Thymus (tissue), 11 donors: Measurements from ENCODE around the gene CGAS. TPM values are rescaled to one million over a fixed set of nuclear protein-coding genes. Genes with fewer than 3 reads are reported as not detected.
"Not testable (repeated sequence)": the region's sequence is repeated elsewhere in the genome, so short reads cannot be mapped to it uniquely, and the experiment has no call there.

Experiments
- DNase-seq, 9 donors: peaks; one replicate each; pipeline ENCODE4 v3.0.0-alpha.2; 2013; ENCODE audit warnings: low spot score in 9 of 9, low read depth in 6 of 9, missing footprints in 1 of 9
- H3K27ac ChIP-seq, 2 donors: one replicate each; pipeline ENCODE4 v1.5.1; 2013; ENCODE audit warnings: control low read depth in 1 of 2, low read depth in 1 of 2, low read length in 1 of 2, mild to moderate bottlenecking in 1 of 2, moderate library complexity in 1 of 2
- H3K27me3 ChIP-seq, 2 donors: one replicate each; pipeline ENCODE4 v1.5.1; 2013; ENCODE audit warnings: low read length in 1 of 2; ENCODE audit not compliant: control insufficient read depth in 2 of 2, insufficient read depth in 1 of 2
- H3K36me3 ChIP-seq, 2 donors: one replicate each; pipeline ENCODE4 v1.5.1; 2013; ENCODE audit warnings: low read length in 1 of 2, mild to moderate bottlenecking in 1 of 2, moderate library complexity in 1 of 2; ENCODE audit not compliant: control insufficient read depth in 2 of 2, insufficient read depth in 2 of 2
- H3K4me1 ChIP-seq, 2 donors: one replicate each; pipeline ENCODE4 v1.5.1; 2013; ENCODE audit warnings: low read length in 2 of 2; ENCODE audit not compliant: control insufficient read depth in 2 of 2, insufficient read depth in 2 of 2
- H3K4me3 ChIP-seq, 2 donors: one replicate each; pipeline ENCODE4 v1.5.1; 2013; ENCODE audit warnings: low read length in 2 of 2, control low read depth in 1 of 2, mild to moderate bottlenecking in 1 of 2
- H3K9me3 ChIP-seq, 2 donors: one replicate each; pipeline ENCODE4 v1.5.1; 2013; ENCODE audit warnings: low read length in 1 of 2, mild to moderate bottlenecking in 1 of 2; ENCODE audit not compliant: control insufficient read depth in 2 of 2, insufficient read depth in 1 of 2
- WGBS: extraction: QIAGEN DNeasy Blood & Tissue Kit; methylation state at CpG from one replicate; pipeline ENCODE4 v1.1.7; 2013; 5-methylcytosine and 5-hydroxymethylcytosine counted together
- polyA plus RNA-seq: library from polyadenylated mRNA; stranded (reverse); fragments of 200-250 nt; gene quantifications from one replicate; pipeline ENCODE4 v1.2.3, GENCODE V29; 2013
- total RNA-seq: library from RNA; stranded (reverse); fragments of 120-200 nt; gene quantifications from one replicate; pipeline ENCODE4 v1.2.4, GENCODE V29; 2013
- donor health status: healthy.

The CGAS gene
- total and polyA plus RNA-seq, 2 donors = 4.7 to 6.1 TPM

- peaks cover 3 to 18% of the 10 kb centered on the region in 2 donors for H3K27me3 ChIP-seq
- 86% methylated on average over 10 of the region's 10 CpGs for WGBS
- no peak overlapping the region for H3K27ac ChIP-seq
- no peaks in the 10 kb centered on the region for H3K36me3 ChIP-seq
- H3K4me1 ChIP-seq = no peaks in the 10 kb centered on the region
- H3K9me3 ChIP-seq = peaks cover 0 to 5% of the 10 kb centered on the region in 2 donors
- DNase-seq = no peak
- H3K4me3 ChIP-seq = no peak overlapping the region
Measured at GRCh38 chr6:73389854-73390253, 62.2 kb downstream of the CGAS start.

DNA sequence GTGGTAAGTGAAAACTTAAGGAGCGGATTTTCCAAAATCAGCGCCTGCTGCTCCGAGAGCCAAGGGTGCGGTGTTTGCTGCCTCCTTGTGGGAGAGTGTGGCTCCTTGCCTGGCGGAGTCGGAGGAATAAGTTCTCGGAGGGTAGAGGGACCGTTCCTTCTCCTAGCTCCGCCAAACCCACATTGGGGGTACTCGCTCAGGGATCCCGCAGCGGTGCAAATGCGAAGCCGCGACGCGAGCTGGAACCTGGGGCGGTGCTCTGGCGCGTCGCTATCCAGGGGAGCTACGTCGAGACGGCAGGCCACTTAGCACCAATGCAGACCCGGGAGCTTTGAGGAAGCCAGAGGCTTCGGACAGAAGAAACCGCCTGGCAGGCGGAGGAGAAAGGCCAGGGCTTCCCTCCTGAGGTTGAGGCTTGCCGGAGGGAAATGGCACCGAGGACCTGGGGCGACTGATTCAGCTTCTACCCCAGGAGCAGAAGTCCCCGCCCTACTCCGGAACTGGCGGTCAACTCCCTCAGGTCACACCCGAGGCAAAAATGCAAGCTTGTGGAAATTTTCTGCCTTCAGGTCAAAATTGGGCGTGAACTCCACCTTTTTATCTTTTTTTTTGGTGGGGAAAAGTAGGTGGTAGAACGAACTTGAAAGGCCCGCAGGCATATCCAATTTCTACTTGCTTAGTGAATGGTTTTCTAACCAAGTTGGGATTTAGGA lies 63.1 kb downstream of the CGAS start:
- Histone ChIP-seq H3K9me3 (no peaks in the 10 kb centered on the region), H3K27ac (no peak overlapping the region), H3K27me3 (peaks cover 3 to 18% of the 10 kb centered on the region in 2 donors), H3K36me3 (no peaks in the 10 kb centered on the region), H3K4me3 (peak overlapping the region; percentile 36 to 56), H3K4me1 (no peaks in the 10 kb centered on the region)
- WGBS = 2% methylated on average over 38 of the region's 38 CpGs
- DNase-seq = peak in 5 of 9 donors; percentile 8 to 52 (median 15)

- Histone ChIP-seq H3K27me3 (peaks cover 3 to 18% of the 10 kb centered on the region in 2 donors), H3K27ac (no peak overlapping the region), H3K9me3 (no peaks in the 10 kb centered on the region), H3K36me3 (no peaks in the 10 kb centered on the region), H3K4me1 (no peaks in the 10 kb centered on the region), H3K4me3 (peak overlapping the region; percentile 36 to 56)
- 52% methylated on average over 4 of the region's 4 CpGs for WGBS
- no peak for DNase-seq
Measured at GRCh38 chr6:73388433-73388799, 63.7 kb downstream of the CGAS start.

DNA sequence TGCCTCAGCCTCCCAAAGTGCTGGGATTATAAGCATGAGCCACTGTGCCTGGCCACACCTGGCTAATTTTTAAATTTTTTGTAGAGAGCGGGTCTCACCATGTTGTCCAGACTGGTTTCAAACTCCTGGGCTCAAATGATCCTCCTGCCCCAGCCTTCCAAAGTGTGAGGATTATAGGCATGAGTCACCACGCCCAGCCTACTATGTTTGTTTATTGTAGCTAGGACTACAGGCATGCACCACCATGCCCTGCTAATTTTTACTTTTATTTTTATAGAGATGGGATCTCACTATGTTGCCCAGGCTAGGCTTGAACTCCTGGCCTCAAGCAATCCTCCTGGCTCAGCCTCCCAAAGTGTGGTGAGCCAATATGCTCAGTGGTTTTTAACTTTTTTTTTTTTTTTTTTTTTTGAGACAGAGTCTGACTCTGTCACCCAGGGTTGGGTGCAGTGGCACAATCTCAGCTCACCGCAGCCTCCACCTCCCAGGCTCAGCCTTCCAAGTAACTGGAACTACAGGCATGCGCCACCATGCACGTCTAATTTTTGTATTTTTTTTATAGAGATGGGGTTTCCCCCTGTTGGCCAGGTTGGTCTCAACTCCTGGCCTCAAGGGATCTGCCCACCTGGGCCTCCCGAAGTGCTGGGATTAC lies 69.5 kb downstream of the CGAS start:
- 95% methylated on average over 6 of the region's 6 CpGs for WGBS
- H3K36me3 ChIP-seq = no peaks in the 10 kb centered on the region
- peaks cover under 1% of the 10 kb centered on the region in 2 donors for H3K27me3 ChIP-seq
- H3K4me1 ChIP-seq = no peaks in the 10 kb centered on the region
- H3K27ac ChIP-seq = no peak overlapping the region
- no peak for DNase-seq
- no peaks in the 10 kb centered on the region for H3K9me3 ChIP-seq
- no peak overlapping the region for H3K4me3 ChIP-seq

- H3K4me3 ChIP-seq, H3K27me3 ChIP-seq, H3K4me1 ChIP-seq, H3K27ac ChIP-seq, H3K9me3 ChIP-seq, H3K36me3 ChIP-seq, DNase-seq: not testable (repeated sequence)
- WGBS = 97% methylated on average over 10 of the region's 10 CpGs
Measured at GRCh38 chr6:73381531-73381930, 70.6 kb downstream of the CGAS start.

DNA sequence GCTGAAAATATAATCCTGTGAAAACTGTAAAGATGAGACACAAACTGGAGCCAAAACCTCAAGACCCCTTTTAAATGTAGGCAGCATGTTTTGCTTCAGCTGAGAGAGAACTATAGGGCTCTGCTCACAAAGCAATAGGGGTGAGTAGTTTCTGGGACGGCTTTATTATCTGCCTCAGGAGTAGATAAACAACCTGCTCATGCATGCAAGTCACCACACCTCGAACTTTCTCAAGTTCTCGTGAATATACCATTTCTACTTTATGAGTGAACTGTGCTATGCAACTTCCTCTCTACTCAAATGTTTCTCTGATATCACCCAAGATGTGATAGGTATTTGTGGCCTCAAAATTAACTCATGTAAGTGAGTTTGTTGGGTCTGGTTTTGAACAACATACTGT lies 74.9 kb downstream of the CGAS start:
- Histone ChIP-seq H3K4me1 (no peaks in the 10 kb centered on the region), H3K27me3 (no peaks in the 10 kb centered on the region), H3K9me3 (no peaks in the 10 kb centered on the region), H3K36me3 (no peaks in the 10 kb centered on the region), H3K4me3 (no peak overlapping the region), H3K27ac (no peak overlapping the region)
- DNase-seq = no peak
- 91% methylated on average over 3 of the region's 3 CpGs for WGBS

DNA sequence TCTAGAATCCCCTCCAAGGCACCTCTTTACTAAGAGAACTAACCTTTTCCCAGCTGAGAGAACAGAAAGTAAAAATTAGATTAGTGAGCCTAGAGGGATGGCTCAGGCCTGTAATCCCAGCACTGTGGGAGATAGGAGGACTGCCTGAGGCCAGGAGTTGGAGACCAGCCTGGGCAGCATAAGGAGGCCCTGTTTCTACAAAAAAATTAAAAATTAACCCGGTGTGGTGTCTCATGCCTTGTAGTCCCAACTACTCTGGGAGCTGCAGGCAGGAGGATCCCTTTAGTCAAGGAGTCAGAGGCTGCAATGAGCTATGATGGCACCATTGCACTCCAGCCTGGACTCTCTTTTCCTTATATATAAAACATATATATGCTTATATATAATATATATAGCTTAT lies 76.9 kb downstream of the CGAS start:
- no peaks in the 10 kb centered on the region for H3K36me3 ChIP-seq
- no peaks in the 10 kb centered on the region for H3K4me1 ChIP-seq
- H3K27ac ChIP-seq = no peak overlapping the region
- H3K9me3 ChIP-seq = no peaks in the 10 kb centered on the region
- no peaks in the 10 kb centered on the region for H3K27me3 ChIP-seq
- DNase-seq = no peak
- 98% methylated on average over 1 of the region's 1 CpG for WGBS
- H3K4me3 ChIP-seq = no peak overlapping the region

Other genes with a start within 250 kb of the CGAS start
- 1.4 TPM for gene KHDC1L, start 226.8 kb downstream of the CGAS start, total RNA-seq
- 2.8 TPM for gene KHDC1L, start 226.8 kb downstream of the CGAS start, polyA plus RNA-seq
- gene KHDC1, start 189.1 kb downstream of the CGAS start, total RNA-seq = 2.3 TPM
- gene KHDC1, start 189.1 kb downstream of the CGAS start, polyA plus RNA-seq = 4.1 TPM
- gene DPPA5, start 98.0 kb downstream of the CGAS start, total RNA-seq = 0.09 TPM
- 0.39 TPM for gene DPPA5, start 98.0 kb downstream of the CGAS start, polyA plus RNA-seq
- 0.14 TPM for gene KHDC3L, start 89.6 kb downstream of the CGAS start, total RNA-seq
- gene KHDC3L, start 89.6 kb downstream of the CGAS start, polyA plus RNA-seq = 0.68 TPM
- not detected for gene OOEP, start 82.4 kb downstream of the CGAS start, total RNA-seq
- gene OOEP, start 82.4 kb downstream of the CGAS start, polyA plus RNA-seq = 0.23 TPM
- gene DDX43, start 57.5 kb downstream of the CGAS start, total RNA-seq = 0.14 TPM
- gene DDX43, start 57.5 kb downstream of the CGAS start, polyA plus RNA-seq = 0.66 TPM
- gene MTO1, start 9.4 kb upstream of the CGAS start, total RNA-seq = 25.1 TPM
- 27.2 TPM for gene MTO1, start 9.4 kb upstream of the CGAS start, polyA plus RNA-seq
- 18,464 TPM for gene EEF1A1, start 68.7 kb upstream of the CGAS start, total RNA-seq
- gene EEF1A1, start 68.7 kb upstream of the CGAS start, polyA plus RNA-seq = 12,119 TPM
- 5.4 TPM for gene SLC17A5, start 201.7 kb upstream of the CGAS start, total RNA-seq
- gene SLC17A5, start 201.7 kb upstream of the CGAS start, polyA plus RNA-seq = 4.7 TPM
- 5.0 TPM for gene CD109, start 243.9 kb upstream of the CGAS start, total RNA-seq
- 1.5 TPM for gene CD109, start 243.9 kb upstream of the CGAS start, polyA plus RNA-seq